ENCODE measurements around the gene POU4F3. TPM values are rescaled to one million over a fixed set of nuclear protein-coding genes. Genes with fewer than 3 reads are reported as not detected.

POU4F3 gene
- polyA plus RNA-seq, 3 donors: 0.05 TPM; not detected in 2

GRCh38 chr5:146334074-146334533 lies 4.5 kb upstream of the POU4F3 start:
- Histone ChIP-seq H3K79me2 (ENCODE audit: insufficient read depth, low read length) (no peaks in the 10 kb centered on the region), H3K9ac (ENCODE audit: insufficient read depth, low read length, poor library complexity, severe bottlenecking) (no peak overlapping the region), H3K4me2 (replicated peaks; ENCODE audit: extremely low read depth, low read length, poor library complexity, severe bottlenecking) (no peak overlapping the region), H3K27me3 (ENCODE audit: control insufficient read depth in 2 of 2, insufficient read depth in 2 of 2, low read length in 2 of 2) (peaks cover 74 to 88% of the 10 kb centered on the region in 2 donors), H3K27ac (ENCODE audit: low read depth in 1 of 2, low read length in 2 of 2) (no peak overlapping the region), H3K9me3 (replicated peaks in 1 of 2; ENCODE audit: control insufficient read depth in 1 of 2, insufficient read depth in 1 of 2, low read length in 2 of 2) (peaks cover 0 to 34% of the 10 kb centered on the region in 2 donors), H4K20me1 (ENCODE audit: insufficient read depth, low read length) (no peaks in the 10 kb centered on the region), H3K4me1 (ENCODE audit: control insufficient read depth in 1 of 2, insufficient read depth in 2 of 2, low read length in 2 of 2) (no peaks in the 10 kb centered on the region), H3K4me3 (replicated peaks in 1 of 3; ENCODE audit: low read depth in 2 of 3, low read length in 3 of 3) (no peak overlapping the region), H3K36me3 (replicated peaks in 1 of 2; ENCODE audit: control insufficient read depth in 1 of 2, insufficient read depth in 2 of 2, low read length in 2 of 2) (no peaks in the 10 kb centered on the region), H2AFZ (ENCODE audit: insufficient read depth, low read depth, low read length, poor library complexity, severe bottlenecking) (no peak overlapping the region)
- Mint-ChIP-seq H3K27ac (no peak overlapping the region), H3K9me3 (peaks cover 0 to 15% (median 6%) of the 10 kb centered on the region in 7 donors), H3K4me3 (peak overlapping the region in 1 of 2 donors; percentile 69), H3K27me3 (ENCODE audit: low read depth in 3 of 3) (peaks cover 79 to 84% (median 83%) of the 10 kb centered on the region in 3 donors), H3K36me3 (peaks cover 0 to 3% of the 10 kb centered on the region in 2 donors), H3K4me1 (no peaks in the 10 kb centered on the region)
- 3% methylated on average over 14 of the region's 24 CpGs for WGBS (ENCODE audit: insufficient coverage)
- DNase-seq: no peak
- TF ChIP-seq, protein P1, sequence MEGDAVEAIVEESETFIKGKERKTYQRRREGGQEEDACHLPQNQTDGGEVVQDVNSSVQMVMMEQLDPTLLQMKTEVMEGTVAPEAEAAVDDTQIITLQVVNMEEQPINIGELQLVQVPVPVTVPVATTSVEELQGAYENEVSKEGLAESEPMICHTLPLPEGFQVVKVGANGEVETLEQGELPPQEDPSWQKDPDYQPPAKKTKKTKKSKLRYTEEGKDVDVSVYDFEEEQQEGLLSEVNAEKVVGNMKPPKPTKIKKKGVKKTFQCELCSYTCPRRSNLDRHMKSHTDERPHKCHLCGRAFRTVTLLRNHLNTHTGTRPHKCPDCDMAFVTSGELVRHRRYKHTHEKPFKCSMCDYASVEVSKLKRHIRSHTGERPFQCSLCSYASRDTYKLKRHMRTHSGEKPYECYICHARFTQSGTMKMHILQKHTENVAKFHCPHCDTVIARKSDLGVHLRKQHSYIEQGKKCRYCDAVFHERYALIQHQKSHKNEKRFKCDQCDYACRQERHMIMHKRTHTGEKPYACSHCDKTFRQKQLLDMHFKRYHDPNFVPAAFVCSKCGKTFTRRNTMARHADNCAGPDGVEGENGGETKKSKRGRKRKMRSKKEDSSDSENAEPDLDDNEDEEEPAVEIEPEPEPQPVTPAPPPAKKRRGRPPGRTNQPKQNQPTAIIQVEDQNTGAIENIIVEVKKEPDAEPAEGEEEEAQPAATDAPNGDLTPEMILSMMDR (IDR thresholded peaks at IDR 0.05): no peak
- intact Hi-C loops (cut with micrococcal nuclease): no loop called here

DNA sequence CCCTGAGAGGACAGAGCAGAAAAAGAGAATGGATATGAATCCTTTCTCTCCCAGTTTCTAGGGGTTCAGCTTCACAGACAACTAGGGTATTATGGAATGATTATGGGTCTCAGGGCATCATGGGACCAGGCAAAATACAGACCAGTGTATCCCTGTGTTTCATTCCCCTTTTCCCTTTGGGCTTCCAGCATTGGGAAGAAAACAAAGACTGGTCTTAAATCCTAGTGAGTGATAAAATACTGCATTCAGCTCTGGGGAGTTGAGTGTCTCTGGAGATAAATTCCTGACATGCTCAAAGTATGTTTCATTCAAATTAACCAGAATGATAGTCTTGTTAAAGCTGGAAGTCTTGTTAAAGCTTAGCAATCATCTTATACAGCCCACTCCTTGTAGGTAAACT lies 2.4 kb upstream of the POU4F3 start:
- Mint-ChIP-seq H3K9me3 (peaks cover 2 to 26% (median 12%) of the 10 kb centered on the region in 7 donors), H3K27ac (no peak overlapping the region), H3K27me3 (ENCODE audit: low read depth in 3 of 3) (peaks cover 89 to 91% (median 90%) of the 10 kb centered on the region in 3 donors), H3K36me3 (peaks cover 3 to 14% of the 10 kb centered on the region in 2 donors), H3K4me1 (peaks cover 3% of the 10 kb centered on the region), H3K4me3 (peak overlapping the region in 1 of 2 donors; percentile 77)
- Histone ChIP-seq H3K27ac (ENCODE audit: low read depth in 1 of 2, low read length in 2 of 2) (no peak overlapping the region), H3K79me2 (ENCODE audit: insufficient read depth, low read length) (no peaks in the 10 kb centered on the region), H3K27me3 (ENCODE audit: control insufficient read depth in 2 of 2, insufficient read depth in 2 of 2, low read length in 2 of 2) (peaks cover 79 to 94% of the 10 kb centered on the region in 2 donors), H3K36me3 (replicated peaks in 1 of 2; ENCODE audit: control insufficient read depth in 1 of 2, insufficient read depth in 2 of 2, low read length in 2 of 2) (no peaks in the 10 kb centered on the region), H3K4me2 (replicated peaks; ENCODE audit: extremely low read depth, low read length, poor library complexity, severe bottlenecking) (no peak overlapping the region), H2AFZ (ENCODE audit: insufficient read depth, low read depth, low read length, poor library complexity, severe bottlenecking) (no peak overlapping the region), H3K9me3 (replicated peaks in 1 of 2; ENCODE audit: control insufficient read depth in 1 of 2, insufficient read depth in 1 of 2, low read length in 2 of 2) (peaks cover 5 to 54% of the 10 kb centered on the region in 2 donors), H3K4me1 (ENCODE audit: control insufficient read depth in 1 of 2, insufficient read depth in 2 of 2, low read length in 2 of 2) (no peaks in the 10 kb centered on the region), H3K4me3 (replicated peaks in 1 of 3; ENCODE audit: low read depth in 2 of 3, low read length in 3 of 3) (no peak overlapping the region), H3K9ac (ENCODE audit: insufficient read depth, low read length, poor library complexity, severe bottlenecking) (no peak overlapping the region), H4K20me1 (ENCODE audit: insufficient read depth, low read length) (no peaks in the 10 kb centered on the region)
- no peak for DNase-seq
- TF ChIP-seq, protein P1 (IDR thresholded peaks at IDR 0.05): no peak
- intact Hi-C loops (cut with micrococcal nuclease): no loop called here
